ENCODE results near the gene DHX29. TPM values are rescaled to one million over a fixed set of nuclear protein-coding genes. Genes with fewer than 3 reads are reported as not detected.
A peak's percentile ranks its signal among the peaks of the same experiment; 100 is the strongest.

DHX29 gene, protein sequence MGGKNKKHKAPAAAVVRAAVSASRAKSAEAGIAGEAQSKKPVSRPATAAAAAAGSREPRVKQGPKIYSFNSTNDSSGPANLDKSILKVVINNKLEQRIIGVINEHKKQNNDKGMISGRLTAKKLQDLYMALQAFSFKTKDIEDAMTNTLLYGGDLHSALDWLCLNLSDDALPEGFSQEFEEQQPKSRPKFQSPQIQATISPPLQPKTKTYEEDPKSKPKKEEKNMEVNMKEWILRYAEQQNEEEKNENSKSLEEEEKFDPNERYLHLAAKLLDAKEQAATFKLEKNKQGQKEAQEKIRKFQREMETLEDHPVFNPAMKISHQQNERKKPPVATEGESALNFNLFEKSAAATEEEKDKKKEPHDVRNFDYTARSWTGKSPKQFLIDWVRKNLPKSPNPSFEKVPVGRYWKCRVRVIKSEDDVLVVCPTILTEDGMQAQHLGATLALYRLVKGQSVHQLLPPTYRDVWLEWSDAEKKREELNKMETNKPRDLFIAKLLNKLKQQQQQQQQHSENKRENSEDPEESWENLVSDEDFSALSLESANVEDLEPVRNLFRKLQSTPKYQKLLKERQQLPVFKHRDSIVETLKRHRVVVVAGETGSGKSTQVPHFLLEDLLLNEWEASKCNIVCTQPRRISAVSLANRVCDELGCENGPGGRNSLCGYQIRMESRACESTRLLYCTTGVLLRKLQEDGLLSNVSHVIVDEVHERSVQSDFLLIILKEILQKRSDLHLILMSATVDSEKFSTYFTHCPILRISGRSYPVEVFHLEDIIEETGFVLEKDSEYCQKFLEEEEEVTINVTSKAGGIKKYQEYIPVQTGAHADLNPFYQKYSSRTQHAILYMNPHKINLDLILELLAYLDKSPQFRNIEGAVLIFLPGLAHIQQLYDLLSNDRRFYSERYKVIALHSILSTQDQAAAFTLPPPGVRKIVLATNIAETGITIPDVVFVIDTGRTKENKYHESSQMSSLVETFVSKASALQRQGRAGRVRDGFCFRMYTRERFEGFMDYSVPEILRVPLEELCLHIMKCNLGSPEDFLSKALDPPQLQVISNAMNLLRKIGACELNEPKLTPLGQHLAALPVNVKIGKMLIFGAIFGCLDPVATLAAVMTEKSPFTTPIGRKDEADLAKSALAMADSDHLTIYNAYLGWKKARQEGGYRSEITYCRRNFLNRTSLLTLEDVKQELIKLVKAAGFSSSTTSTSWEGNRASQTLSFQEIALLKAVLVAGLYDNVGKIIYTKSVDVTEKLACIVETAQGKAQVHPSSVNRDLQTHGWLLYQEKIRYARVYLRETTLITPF (N-terminal part only)
- 18.6 TPM for total RNA-seq
- long read RNA-seq, full-length matches to known transcripts = 36 of 54 reads
- long read RNA-seq, partial matches to known transcripts = 11 of 54 reads
- long read RNA-seq, other reads (novel, unspliced or antisense) = 7 of 54 reads

DNA sequence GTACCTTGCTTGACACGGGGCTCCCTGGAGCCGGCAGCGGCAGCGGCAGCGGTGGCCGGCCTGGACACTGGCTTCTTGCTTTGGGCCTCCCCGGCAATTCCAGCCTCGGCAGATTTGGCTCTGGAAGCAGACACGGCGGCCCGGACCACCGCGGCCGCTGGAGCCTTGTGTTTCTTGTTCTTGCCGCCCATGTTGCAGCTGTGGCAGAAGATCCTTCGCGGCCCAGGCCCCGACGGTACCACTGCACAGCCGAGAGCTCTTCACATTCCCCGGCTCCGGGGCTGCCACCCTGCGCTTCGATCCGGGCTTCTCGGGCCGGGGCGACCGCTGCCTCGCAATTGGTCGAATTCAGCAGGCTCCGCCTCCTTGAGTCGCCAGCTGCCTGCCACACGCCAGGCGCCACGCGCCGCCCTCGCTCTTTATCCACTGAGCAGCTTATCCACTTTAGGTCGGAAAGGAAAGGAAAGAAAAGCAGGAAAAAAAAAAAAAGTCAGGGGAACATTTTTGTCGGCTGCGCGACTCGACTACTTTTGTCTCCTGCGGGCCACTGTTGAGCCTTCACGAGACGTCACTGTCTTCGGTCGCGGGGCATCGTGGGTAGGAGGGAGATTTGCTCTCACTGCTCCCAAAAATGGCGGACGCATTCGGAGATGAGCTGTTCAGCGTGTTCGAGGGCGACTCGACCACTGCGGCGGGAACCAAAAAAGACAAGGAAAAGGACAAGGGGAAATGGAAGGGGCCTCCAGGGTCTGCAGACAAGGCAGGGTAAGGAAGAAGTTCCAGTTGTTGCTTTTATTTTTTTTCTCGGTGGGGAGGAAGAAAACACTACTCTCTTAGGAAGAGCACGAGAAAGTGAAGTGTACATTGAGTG lies at the start of gene DHX29, which contains the start of gene MTREX:
TSS of gene DHX29 (minus strand) at position 312 of the 871 bp plus-strand sequence. CDS start at position 191, 121 bp downstream.
TSS of gene MTREX (plus strand) at position 607 of the 871 bp plus-strand sequence. CDS start at position 632, 25 bp downstream.
- DNase-seq (peak; percentile 94), ATAC-seq (ENCODE audit: poor library complexity) (peak; percentile 98)
- intact Hi-C loops (cut with DNase I) = no loop called here

GRCh38 chr5:55356896-55357295 lies 49.4 kb upstream of the DHX29 start:
- DNase-seq (no peak), ATAC-seq (ENCODE audit: poor library complexity) (no peak)
- intact Hi-C loops (cut with DNase I) = no loop called here

DNA sequence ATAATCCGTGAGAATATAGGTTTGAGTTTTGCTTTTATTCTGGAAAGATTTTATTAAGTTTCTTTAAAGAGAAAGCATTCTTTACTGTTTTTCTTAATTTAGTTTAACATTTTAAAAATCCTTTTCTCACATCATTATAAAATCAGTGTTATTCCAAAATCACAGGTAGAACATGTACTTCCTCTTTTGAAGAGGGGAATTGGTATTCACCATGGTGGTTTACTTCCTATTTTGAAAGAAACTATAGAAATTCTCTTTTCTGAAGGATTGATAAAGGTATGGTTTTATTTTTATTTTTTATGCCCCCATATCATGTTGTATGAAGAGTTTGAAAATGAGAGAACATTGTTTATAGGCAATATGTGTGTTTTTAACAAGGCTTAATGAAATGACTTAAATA lies 43.3 kb upstream of the DHX29 start:
- intact Hi-C loops (cut with DNase I) = no loop called here
- ATAC-seq (ENCODE audit: poor library complexity) = no peak
- no peak for DNase-seq

DNA sequence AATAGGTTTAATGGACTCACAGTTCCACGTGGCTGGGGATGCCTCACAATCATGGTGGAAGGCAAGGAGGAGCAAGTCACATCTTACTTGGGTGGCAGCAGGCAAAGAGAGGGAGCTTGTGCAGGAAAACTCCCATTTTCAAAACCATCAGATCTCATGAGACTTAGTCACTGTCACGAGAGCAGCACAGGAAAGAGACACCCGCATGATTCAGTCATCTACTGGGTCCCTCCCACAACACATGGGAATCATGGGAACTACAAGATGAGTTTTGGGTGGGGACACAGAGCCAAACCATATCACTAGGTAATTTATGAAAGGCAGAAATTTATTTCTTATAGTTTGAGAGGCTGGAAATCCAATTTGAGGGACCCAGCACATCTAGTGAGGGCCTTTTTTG lies 40.3 kb upstream of the DHX29 start:
- intact Hi-C loops (cut with DNase I) = loop anchor here (10.0 kb wide), 2 partner anchors 73 to 347 kb away; no protein-coding TSS in a partner anchor
- ATAC-seq (ENCODE audit: poor library complexity) = no peak

DNA sequence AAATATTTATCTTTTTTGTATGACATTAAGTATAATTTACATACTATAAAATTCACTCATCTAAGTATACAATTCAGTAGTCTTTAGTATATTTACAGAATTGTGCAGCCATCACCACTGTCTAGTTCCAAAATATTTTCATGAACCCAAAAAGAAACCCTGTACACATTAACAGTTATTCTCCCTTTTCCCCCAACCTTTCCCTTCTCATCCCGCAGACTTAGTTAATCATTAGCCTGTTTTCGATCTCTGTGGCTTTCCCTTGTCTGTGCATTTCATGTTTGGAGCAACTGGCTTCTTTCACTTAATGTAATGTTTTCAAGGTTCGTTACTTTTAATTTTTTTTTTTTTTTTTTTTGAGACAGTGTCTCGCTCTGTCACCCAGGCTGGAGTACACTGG lies 37.8 kb upstream of the DHX29 start:
- DNase-seq = no peak
- intact Hi-C loops (cut with DNase I) = loop anchor here (10.0 kb wide), 2 partner anchors 71 to 349 kb away; no protein-coding TSS in a partner anchor
- ATAC-seq (ENCODE audit: poor library complexity) = no peak

More for the DNA sequence above, 40.3 kb upstream of the DHX29 start:
- DNase-seq = no peak

DNA sequence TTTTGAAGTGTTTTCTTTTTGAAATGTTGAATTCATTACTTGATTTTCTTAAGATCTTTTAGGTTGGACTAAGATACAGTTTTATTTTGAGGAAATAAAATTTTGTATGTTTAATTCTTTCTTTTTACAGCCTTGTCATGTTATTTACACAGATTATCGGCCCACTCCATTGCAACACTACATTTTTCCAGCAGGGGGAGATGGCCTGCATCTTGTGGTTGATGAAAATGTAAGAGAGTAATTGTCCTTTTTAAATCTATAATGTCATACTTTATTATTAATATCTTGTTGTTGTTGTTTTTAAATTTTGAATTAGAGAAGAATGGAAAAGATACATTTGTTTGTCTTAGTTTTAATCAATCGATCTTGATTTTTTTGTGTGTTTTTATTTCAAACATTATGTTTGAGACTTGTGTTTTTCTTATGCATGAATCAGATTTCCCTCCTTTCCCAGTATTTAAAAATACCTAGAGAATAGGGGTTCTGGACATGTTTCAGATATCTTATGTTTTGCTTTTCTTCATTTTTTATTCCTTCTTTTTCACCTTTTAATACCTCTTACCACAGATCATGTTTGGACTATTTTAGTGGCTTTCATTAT lies 37.0 kb upstream of the DHX29 start:
- no peak for DNase-seq
- intact Hi-C loops (cut with DNase I) = loop anchor here (10.0 kb wide), 2 partner anchors 70 to 350 kb away; no protein-coding TSS in a partner anchor
- no peak for ATAC-seq (ENCODE audit: poor library complexity)

DNA sequence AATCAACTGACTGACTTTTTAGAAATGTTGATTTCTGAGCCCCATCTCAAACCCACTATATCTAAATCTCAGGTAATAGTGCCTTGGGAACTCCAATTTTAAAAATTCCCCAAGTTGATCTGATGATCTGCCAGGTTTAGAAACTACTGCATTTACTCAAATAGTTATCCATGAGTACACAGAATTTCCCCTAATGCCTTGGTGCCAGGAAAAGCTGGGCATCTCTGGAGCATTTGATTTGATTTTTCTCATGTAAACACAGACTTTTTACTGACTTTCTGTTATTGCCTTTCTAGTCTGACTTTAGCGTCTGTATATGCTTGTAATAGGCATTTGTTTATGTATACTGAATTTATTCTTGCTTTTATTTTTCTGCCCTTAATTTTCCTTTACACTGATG lies 36.1 kb upstream of the DHX29 start:
- ATAC-seq (ENCODE audit: poor library complexity) (no peak), DNase-seq (no peak)
- intact Hi-C loops (cut with DNase I) = loop anchor here (10.0 kb wide), 2 partner anchors 69 to 351 kb away; no protein-coding TSS in a partner anchor

DNA sequence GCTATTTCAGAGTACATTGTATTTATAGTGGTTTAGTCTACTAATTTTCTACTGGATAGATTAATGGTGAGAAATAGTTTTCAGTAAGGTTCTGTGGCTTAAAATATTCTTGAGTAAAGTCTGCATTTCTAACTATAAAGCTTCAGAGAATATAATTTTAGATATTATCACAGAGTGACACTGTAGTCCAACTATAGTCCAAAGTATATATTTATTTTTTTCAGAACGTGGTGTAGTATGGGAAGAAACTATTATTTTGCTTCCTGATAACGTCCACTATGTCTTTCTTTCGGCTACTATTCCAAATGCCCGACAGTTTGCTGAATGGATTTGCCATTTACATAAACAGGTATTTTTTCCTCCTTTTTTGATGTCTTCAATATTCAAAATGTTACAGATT lies 35.6 kb upstream of the DHX29 start:
- DNase-seq = no peak
- intact Hi-C loops (cut with DNase I) = loop anchor here (10.0 kb wide), 2 partner anchors 68 to 352 kb away; no protein-coding TSS in a partner anchor
- ATAC-seq (ENCODE audit: poor library complexity) = no peak

DNA sequence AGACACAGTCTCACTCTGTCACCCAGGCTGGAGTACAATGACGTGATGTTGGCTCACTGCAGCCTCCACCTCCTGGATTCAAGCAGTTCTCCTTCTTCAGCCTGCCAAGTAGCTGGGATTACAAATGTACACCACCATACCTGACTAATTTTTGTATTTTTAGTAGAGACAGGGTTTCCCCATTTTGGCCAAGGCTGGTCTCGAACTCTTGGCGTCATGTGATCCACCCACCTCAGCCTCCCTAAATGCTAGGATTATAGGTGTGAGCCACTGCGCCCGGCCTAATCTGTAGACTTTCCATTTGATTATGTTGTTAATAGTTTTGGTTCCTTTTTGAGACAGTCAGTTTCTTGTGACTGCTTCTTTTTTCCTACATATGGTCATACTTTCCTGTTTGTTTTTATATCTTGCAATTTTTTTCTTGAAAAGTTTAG lies 31.3 kb upstream of the DHX29 start:
- intact Hi-C loops (cut with DNase I) = no loop called here
- no peak for DNase-seq
- peak; percentile 59 for ATAC-seq (ENCODE audit: poor library complexity)

- intact Hi-C loops (cut with DNase I) = no loop called here
- ATAC-seq (ENCODE audit: poor library complexity) = no peak
- DNase-seq = no peak
Measured at GRCh38 chr5:55338092-55338613, 30.7 kb upstream of the DHX29 start.

GRCh38 chr5:55333811-55334210 lies 26.3 kb upstream of the DHX29 start:
- DNase-seq (no peak), ATAC-seq (ENCODE audit: poor library complexity) (no peak)
- intact Hi-C loops (cut with DNase I) = no loop called here

DNA sequence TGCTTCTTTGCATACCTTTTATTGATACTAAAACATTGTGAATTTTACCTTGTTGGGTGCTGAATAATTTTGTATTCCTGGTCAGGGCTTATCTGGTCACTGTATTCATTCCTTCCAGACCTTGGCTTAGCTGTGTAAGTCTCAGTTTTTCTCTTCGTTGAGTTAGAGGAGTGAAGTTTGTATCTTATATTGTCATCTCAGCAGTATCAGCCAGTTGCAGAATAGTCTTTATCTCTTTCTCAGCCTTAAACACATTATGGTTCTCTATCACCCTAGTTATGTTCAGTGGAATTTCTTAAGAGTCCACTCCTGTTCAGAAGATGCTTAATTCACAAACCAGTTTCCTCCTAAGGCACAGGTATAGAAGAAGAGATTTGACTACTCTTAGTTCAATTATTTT lies 25.5 kb upstream of the DHX29 start:
- intact Hi-C loops (cut with DNase I) = no loop called here
- DNase-seq = no peak
- no peak for ATAC-seq (ENCODE audit: poor library complexity)

DNA sequence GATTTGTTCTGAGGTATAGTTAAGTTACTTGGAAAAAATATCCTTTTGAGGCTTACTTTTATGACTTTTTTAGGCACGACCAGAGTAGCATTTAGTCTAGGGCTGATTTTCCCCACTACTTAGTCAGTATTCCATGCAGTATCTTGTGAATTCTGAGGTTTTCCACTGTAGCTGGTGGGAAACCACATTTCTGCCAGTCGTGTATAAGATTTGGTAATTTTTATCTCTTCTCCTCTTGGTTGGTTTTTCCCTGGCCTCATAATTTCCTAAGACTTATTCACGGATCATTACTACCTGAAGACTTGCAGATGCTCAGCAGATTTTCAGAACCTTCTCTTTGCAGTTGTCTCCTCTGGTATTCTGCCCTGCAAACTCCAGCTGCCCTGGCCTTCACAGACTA lies 23.8 kb upstream of the DHX29 start:
- DNase-seq = no peak
- ATAC-seq (ENCODE audit: poor library complexity) = no peak
- intact Hi-C loops (cut with DNase I) = no loop called here

GRCh38 chr5:55327281-55327680 lies 19.8 kb upstream of the DHX29 start:
- ATAC-seq (ENCODE audit: poor library complexity) = no peak

GRCh38 chr5:55325621-55326020 lies 18.1 kb upstream of the DHX29 start:
- DNase-seq (no peak), ATAC-seq (ENCODE audit: poor library complexity) (no peak)
- intact Hi-C loops (cut with DNase I) = loop anchor here (10.0 kb wide), 1 partner anchor 379 kb away; no protein-coding TSS in a partner anchor

More at GRCh38 chr5:55327281-55327680, 19.8 kb upstream of the DHX29 start:
- no peak for DNase-seq
- intact Hi-C loops (cut with DNase I) = loop anchor here (10.0 kb wide), 1 partner anchor 378 kb away; no protein-coding TSS in a partner anchor

DNA sequence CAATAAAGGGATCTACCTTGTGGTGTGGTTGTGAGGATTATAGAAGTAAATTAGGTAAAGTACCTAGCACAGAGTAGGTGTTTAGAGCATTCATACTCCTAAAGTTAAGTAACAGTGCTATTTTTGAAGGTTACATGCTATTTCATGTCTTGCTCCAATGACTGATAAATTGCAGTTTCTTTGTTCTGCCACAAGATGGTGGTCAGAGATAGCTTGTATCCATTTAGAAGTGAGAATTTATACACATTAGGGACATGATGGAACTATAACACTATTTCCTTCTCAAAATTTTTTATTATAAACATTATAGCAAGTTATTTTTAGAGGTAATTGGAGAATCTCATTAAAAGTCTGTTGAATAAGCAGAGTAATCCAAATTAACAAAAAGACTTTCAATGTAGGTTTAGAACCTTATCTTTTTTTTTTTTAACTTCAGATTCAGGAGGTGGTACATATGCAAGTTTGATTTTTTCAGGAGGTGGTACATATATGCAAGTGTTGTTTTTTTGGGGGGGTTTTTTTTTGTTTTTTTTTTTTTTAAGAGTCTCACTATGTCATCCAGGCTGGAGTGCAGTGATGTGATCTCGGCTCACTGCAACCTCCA lies 17.4 kb upstream of the DHX29 start:
- ATAC-seq (ENCODE audit: poor library complexity) = no peak

More for the DNA sequence above, 17.4 kb upstream of the DHX29 start:
- intact Hi-C loops (cut with DNase I) = loop anchor here (10.0 kb wide), 1 partner anchor 380 kb away; no protein-coding TSS in a partner anchor
- DNase-seq = no peak

Measured in Right ventricle myocardium superior (tissue), 1 donor.